IMR-90 (cell line): ENCODE results near the gene TOR4A. TPM values are rescaled to one million over a fixed set of nuclear protein-coding genes. Genes with fewer than 3 reads are reported as not detected.

Experiments
- ATAC-seq: fragments of 200-7000 bp; cut with Tn5 transposase; 2 replicates; pipeline ENCODE4 v1.9.1; 2020; ENCODE audit warnings: low read depth, mild to moderate bottlenecking, moderate library complexity
- BruUV-seq: library from RNA; stranded (reverse); fragments of 400-500 nt; replicated peaks from 2 replicates; lab custom pipeline; 2021; lab: Mats Ljungman, UMichigan
- CTCF ChIA-PET: fragments of 300-600 bp; formaldehyde crosslinking; extraction: SDS; loops from one replicate; lab custom pipeline; 2021; ENCODE audit warnings: antibody characterized with exemption; lab: Yijun Ruan, JAX
- POLR2A ChIA-PET: fragments of 300-600 bp; sonication (Branson Sonifier 250); formaldehyde crosslinking; loops from one replicate; lab custom pipeline; 2022; ENCODE audit warnings: antibody characterized with exemption; ENCODE audit not compliant: unreplicated experiment; lab: Charles Lee
- DNase-seq: peaks from one replicate; pipeline ENCODE4 v3.0.0; 2013
- H2AFZ ChIP-seq: replicated peaks from 2 replicates; pipeline ENCODE3; 2013; ENCODE audit warnings: low read length, mild to moderate bottlenecking; ENCODE audit not compliant: poor library complexity
- H2AK5ac ChIP-seq: 2 replicates; pipeline ENCODE4 v1.6.1; 2013; ENCODE audit warnings: low read depth, low read length, inconsistent platforms
- H2AK9ac ChIP-seq: replicated peaks from 2 replicates; pipeline ENCODE3; 2013; ENCODE audit warnings: mild to moderate bottlenecking, low read depth, low read length, moderate library complexity; ENCODE audit not compliant: poor library complexity
- H2BK120ac ChIP-seq: 2 replicates; pipeline ENCODE4 v1.6.1; 2013; ENCODE audit warnings: low read depth, low read length, inconsistent platforms
- H2BK15ac ChIP-seq: 3 replicates; pipeline ENCODE4 v1.6.1; 2013; ENCODE audit warnings: low read depth, low read length, inconsistent platforms
- H2BK20ac ChIP-seq: 2 replicates; pipeline ENCODE4 v1.6.1; 2013; ENCODE audit warnings: low read depth, mild to moderate bottlenecking, inconsistent platforms, low read length, moderate library complexity
- H2BK5ac ChIP-seq: 2 replicates; pipeline ENCODE4 v1.6.1; 2013; ENCODE audit warnings: mild to moderate bottlenecking, low read depth, low read length, inconsistent platforms; ENCODE audit not compliant: poor library complexity, severe bottlenecking
- H3K14ac ChIP-seq: replicated peaks from 2 replicates; pipeline ENCODE4 v1.6.1; 2013; ENCODE audit warnings: low read depth, low read length, inconsistent platforms
- H3K18ac ChIP-seq: 2 replicates; pipeline ENCODE4 v1.6.1; 2013; ENCODE audit warnings: low read depth, low read length, control low read depth
- H3K23ac ChIP-seq: 2 replicates; pipeline ENCODE4 v1.6.1; 2013; ENCODE audit warnings: low read depth, low read length, inconsistent platforms
- H3K27ac ChIP-seq: 2 replicates; pipeline ENCODE4 v1.5.1; 2013; ENCODE audit warnings: mild to moderate bottlenecking, control low read depth, low read length; ENCODE audit not compliant: insufficient read depth
- H3K27me3 ChIP-seq: 2 replicates; pipeline ENCODE4 v1.6.1; 2013; ENCODE audit warnings: low read length; ENCODE audit not compliant: control insufficient read depth, insufficient read depth
- H3K36me3 ChIP-seq: 2 replicates; pipeline ENCODE4 v1.6.1; 2013; ENCODE audit warnings: low read length, mixed read lengths; ENCODE audit not compliant: control insufficient read depth, insufficient read depth
- H3K4ac ChIP-seq: 2 replicates; pipeline ENCODE4 v1.6.1; 2013; ENCODE audit warnings: low read depth, low read length, inconsistent platforms
- H3K4me1 ChIP-seq: 2 replicates; pipeline ENCODE4 v1.6.1; 2013; ENCODE audit warnings: low read length, mixed read lengths; ENCODE audit not compliant: control insufficient read depth, insufficient read depth
- H3K4me2 ChIP-seq: 2 replicates; pipeline ENCODE4 v1.6.1; 2013; ENCODE audit warnings: low read depth, mild to moderate bottlenecking, control low read depth, low read length, moderate library complexity
- H3K4me3 ChIP-seq: 2 replicates; pipeline ENCODE4 v1.5.1; 2013; ENCODE audit warnings: low read depth, mild to moderate bottlenecking, control low read depth, low read length, moderate library complexity; ENCODE audit not compliant: insufficient read depth
- H3K56ac ChIP-seq: 2 replicates; pipeline ENCODE4 v1.6.1; 2013; ENCODE audit warnings: low read length, inconsistent platforms; ENCODE audit not compliant: insufficient read depth; ENCODE audit errors: extremely low read depth
- H3K79me1 ChIP-seq, 2 experiments: 2 replicates each; pipeline ENCODE4 v1.6.1; 2013; ENCODE audit warnings: low read length in 2 of 2, inconsistent platforms in 1 of 2, low read depth in 1 of 2
- H3K9ac ChIP-seq: 2 replicates; pipeline ENCODE4 v1.6.1; 2013; ENCODE audit warnings: low read depth, low read length, control low read depth
- H3K9me1 ChIP-seq: 2 replicates; pipeline ENCODE4 v1.6.1; 2013; ENCODE audit warnings: low read length, inconsistent platforms; ENCODE audit not compliant: insufficient read depth
- H3K9me3 ChIP-seq: 2 replicates; pipeline ENCODE4 v1.6.1; 2013; ENCODE audit warnings: low read length; ENCODE audit not compliant: control insufficient read depth, insufficient read depth
- H4K20me1 ChIP-seq: 2 replicates; pipeline ENCODE4 v1.6.1; 2013; ENCODE audit warnings: low read length, inconsistent platforms; ENCODE audit not compliant: insufficient read depth
- H4K5ac ChIP-seq: 2 replicates; pipeline ENCODE4 v1.6.1; 2013; ENCODE audit warnings: mild to moderate bottlenecking, low read depth, low read length, control low read depth
- H4K8ac ChIP-seq, 2 experiments: 2 replicates each; pipeline ENCODE4 v1.6.1; 2013; ENCODE audit warnings: low read depth in 2 of 2, low read length in 2 of 2, control low read depth in 1 of 2, inconsistent platforms in 1 of 2
- H4K91ac ChIP-seq: 2 replicates; pipeline ENCODE4 v1.6.1; 2013; ENCODE audit warnings: low read depth, low read length, inconsistent platforms; ENCODE audit not compliant: insufficient read depth
- BHLHE40 ChIP-seq: fragments of 150-350 bp; IDR thresholded peaks from 2 replicates; pipeline ENCODE4 v1.6.1; 2016; ENCODE audit warnings: mild to moderate bottlenecking, low read depth, low read length
- CEBPB ChIP-seq: IDR thresholded peaks from 2 replicates; pipeline ENCODE4 v1.6.1; 2012; ENCODE audit warnings: low read depth, low read length, improper control_type of control experiment
- CHD1 ChIP-seq: IDR thresholded peaks from 2 replicates; pipeline ENCODE4 v1.6.1; 2012; ENCODE audit warnings: low read depth, low read length, improper control_type of control experiment
- CTCF ChIP-seq: conservative IDR thresholded peaks from 2 replicates; pipeline ENCODE4 v1.5.1; 2012; ENCODE audit warnings: mild to moderate bottlenecking, low read depth, low read length, improper control_type of control experiment
- FOS ChIP-seq: fragments of 150-350 bp; IDR thresholded peaks from 2 replicates; pipeline ENCODE4 v1.6.1; 2016; ENCODE audit warnings: low read depth, low read length
- MAFK ChIP-seq: IDR thresholded peaks from 2 replicates; pipeline ENCODE4 v1.6.1; 2012; ENCODE audit warnings: low read depth, low read length, improper control_type of control experiment
- MAZ ChIP-seq: IDR thresholded peaks from 2 replicates; pipeline ENCODE4 v1.6.1; 2012; ENCODE audit warnings: low read depth, mild to moderate bottlenecking, low read length, improper control_type of control experiment, moderate library complexity, borderline replicate concordance
- MXI1 ChIP-seq: IDR thresholded peaks from 2 replicates; pipeline ENCODE4 v1.6.1; 2012; ENCODE audit warnings: low read depth, mild to moderate bottlenecking, low read length, moderate library complexity, borderline replicate concordance
- NFE2L2 ChIP-seq: fragments of 150-350 bp; IDR thresholded peaks from 2 replicates; pipeline ENCODE4 v1.6.1; 2016; ENCODE audit warnings: low read depth, mild to moderate bottlenecking, low read length
- POLR2A ChIP-seq: IDR thresholded peaks from 2 replicates; pipeline ENCODE4 v1.6.1; 2012; ENCODE audit warnings: mild to moderate bottlenecking, low read depth, low read length
- RAD21 ChIP-seq: IDR thresholded peaks from 2 replicates; pipeline ENCODE4 v1.6.1; 2012; ENCODE audit warnings: low read length, improper control_type of control experiment
- RCOR1 ChIP-seq: IDR thresholded peaks from 2 replicates; pipeline ENCODE4 v1.6.1; 2012; ENCODE audit warnings: mild to moderate bottlenecking, low read length, improper control_type of control experiment; ENCODE audit not compliant: insufficient replicate concordance
- RFX5 ChIP-seq: IDR thresholded peaks from 2 replicates; pipeline ENCODE4 v1.8.0; 2012; ENCODE audit warnings: low read depth, mild to moderate bottlenecking, low read length, moderate library complexity
- SMC3 ChIP-seq: fragments of 150-350 bp; IDR thresholded peaks from 2 replicates; pipeline ENCODE4 v1.6.1; 2016; ENCODE audit warnings: low read depth, mild to moderate bottlenecking, antibody characterized with exemption, low read length, moderate library complexity
- WGBS, 2 experiments: methylation state at CpG; one replicate each; pipeline versions ENCODE4 v1.1.5 to v1.1.7; 2013; ENCODE audit warnings: missing lambda C conversion rate in 2 of 2; ENCODE audit not compliant: insufficient read length in 1 of 2; ENCODE audit errors: extremely low coverage in 2 of 2; 5-methylcytosine and 5-hydroxymethylcytosine counted together
- dilution Hi-C: fragments of 300-500 bp; cut with HindIII; formaldehyde crosslinking; loops from one replicate; pipeline ENCODE4 v1.14.3; 2018; ENCODE audit warnings: low sequenced_read_pairs; ENCODE audit not compliant: unreplicated experiment
- in situ Hi-C: fragments of 300-500 bp; cut with MboI; formaldehyde crosslinking; loops from 3 replicates; pipeline ENCODE4 v1.14.3; 2019; ENCODE audit warnings: low sequenced_read_pairs, inconsistent platforms, mixed read lengths
- intact Hi-C: fragments of 100-400 bp; cut with micrococcal nuclease; formaldehyde crosslinking; loops from 2 replicates; pipeline ENCODE4 v1.10.0; 2022
- polyA plus RNA-seq, 3 experiments: library from polyadenylated mRNA; depleted of rRNA; stranded (reverse); fragments of >200 nt; gene quantifications; 2 replicates each; pipeline ENCODE4 v1.2.3, GENCODE V29; 2012; ENCODE audit warnings: low replicate concordance in 1 of 3
- total RNA-seq: library from RNA; depleted of rRNA; stranded (reverse); fragments of >200 nt; gene quantifications from 2 replicates; pipeline ENCODE4 v1.2.3, GENCODE V29; 2012
- TF ChIP-seq, protein P1 (sequence below): fragments of 150-350 bp; IDR thresholded peaks from 2 replicates; pipeline ENCODE4 v1.6.1; 2017; ENCODE audit warnings: mild to moderate bottlenecking, antibody characterized with exemption, low read length, low read depth

TOR4A gene
- total and polyA plus RNA-seq, 2 of the 4 experiments (the other 2 are of a cell fraction), result 9.7 to 22.9 TPM

- Histone ChIP-seq H3K18ac (no peak overlapping the region), H2BK20ac (no peak overlapping the region), H3K56ac (no peak overlapping the region), H4K91ac (no peak overlapping the region), H2AFZ (peak overlapping the region; percentile 76), H3K4me1 (no peaks in the 10 kb centered on the region), H2BK5ac (no peak overlapping the region), H3K9me3 (peaks cover 5% of the 10 kb centered on the region; the same call in 1 of the 2 replicates), H3K79me1 (no peaks in the 10 kb centered on the region), H3K9me1 (no peaks in the 10 kb centered on the region), H3K27me3 (peaks cover 33% of the 10 kb centered on the region), H2BK120ac (no peak overlapping the region), H4K8ac (no peak overlapping the region), H3K9ac (no peak overlapping the region), H4K5ac (no peak overlapping the region), H3K27ac (no peak overlapping the region), H3K4me2 (no peak overlapping the region; the same call in 1 of the 2 replicates), H3K36me3 (no peaks in the 10 kb centered on the region), H3K4me3 (peak overlapping the region; percentile 39), H2AK5ac (no peak overlapping the region), H2BK15ac (no peak overlapping the region), H4K20me1 (no peaks in the 10 kb centered on the region), H3K14ac (no peak overlapping the region), H2AK9ac (no peak overlapping the region), H3K23ac (no peak overlapping the region), H3K4ac (no peak overlapping the region)
- ChIA-PET POLR2A (no interaction called here), CTCF (no interaction called here)
- in situ Hi-C loops, result no loop called here
- BruUV-seq, result no TSS peak
- WGBS, 2 experiments, result 24% methylated on average over 29 of the region's 78 CpGs; no CpG with 5 or more reads in 1 of the 2 experiments
- dilution Hi-C loops, result no loop called here
- DNase-seq (no peak), ATAC-seq (no peak; the same call in 1 of the 2 replicates)
- intact Hi-C loops, result loop anchor here (2.0 kb wide), 1 partner anchor 149 kb away; no protein-coding TSS in a partner anchor
- TF ChIP-seq NFE2L2, result no peak
- no peak for TF ChIP-seq RFX5
- TF ChIP-seq RAD21, result no peak
- TF ChIP-seq BHLHE40, result no peak
- no peak for TF ChIP-seq POLR2A
- TF ChIP-seq CTCF, result no peak
- TF ChIP-seq, protein P1, sequence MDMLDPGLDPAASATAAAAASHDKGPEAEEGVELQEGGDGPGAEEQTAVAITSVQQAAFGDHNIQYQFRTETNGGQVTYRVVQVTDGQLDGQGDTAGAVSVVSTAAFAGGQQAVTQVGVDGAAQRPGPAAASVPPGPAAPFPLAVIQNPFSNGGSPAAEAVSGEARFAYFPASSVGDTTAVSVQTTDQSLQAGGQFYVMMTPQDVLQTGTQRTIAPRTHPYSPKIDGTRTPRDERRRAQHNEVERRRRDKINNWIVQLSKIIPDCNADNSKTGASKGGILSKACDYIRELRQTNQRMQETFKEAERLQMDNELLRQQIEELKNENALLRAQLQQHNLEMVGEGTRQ, result no peak
- TF ChIP-seq CHD1, result no peak
- TF ChIP-seq MXI1, result no peak
- no peak for TF ChIP-seq RCOR1
- TF ChIP-seq SMC3, result no peak
- no peak for TF ChIP-seq FOS
- no peak for TF ChIP-seq MAZ
- TF ChIP-seq MAFK, result no peak
- TF ChIP-seq CEBPB, result no peak
These were observed 18.5 kb downstream of the TOR4A start for GRCh38 chr9:137295849-137296669.
